ENCODE data around the gene C19orf81. TPM values are rescaled to one million over a fixed set of nuclear protein-coding genes. Genes with fewer than 3 reads are reported as not detected.

The C19orf81 gene
- polyA plus RNA-seq, 1 donor from 2014 or later, result 1.3 TPM

DNA sequence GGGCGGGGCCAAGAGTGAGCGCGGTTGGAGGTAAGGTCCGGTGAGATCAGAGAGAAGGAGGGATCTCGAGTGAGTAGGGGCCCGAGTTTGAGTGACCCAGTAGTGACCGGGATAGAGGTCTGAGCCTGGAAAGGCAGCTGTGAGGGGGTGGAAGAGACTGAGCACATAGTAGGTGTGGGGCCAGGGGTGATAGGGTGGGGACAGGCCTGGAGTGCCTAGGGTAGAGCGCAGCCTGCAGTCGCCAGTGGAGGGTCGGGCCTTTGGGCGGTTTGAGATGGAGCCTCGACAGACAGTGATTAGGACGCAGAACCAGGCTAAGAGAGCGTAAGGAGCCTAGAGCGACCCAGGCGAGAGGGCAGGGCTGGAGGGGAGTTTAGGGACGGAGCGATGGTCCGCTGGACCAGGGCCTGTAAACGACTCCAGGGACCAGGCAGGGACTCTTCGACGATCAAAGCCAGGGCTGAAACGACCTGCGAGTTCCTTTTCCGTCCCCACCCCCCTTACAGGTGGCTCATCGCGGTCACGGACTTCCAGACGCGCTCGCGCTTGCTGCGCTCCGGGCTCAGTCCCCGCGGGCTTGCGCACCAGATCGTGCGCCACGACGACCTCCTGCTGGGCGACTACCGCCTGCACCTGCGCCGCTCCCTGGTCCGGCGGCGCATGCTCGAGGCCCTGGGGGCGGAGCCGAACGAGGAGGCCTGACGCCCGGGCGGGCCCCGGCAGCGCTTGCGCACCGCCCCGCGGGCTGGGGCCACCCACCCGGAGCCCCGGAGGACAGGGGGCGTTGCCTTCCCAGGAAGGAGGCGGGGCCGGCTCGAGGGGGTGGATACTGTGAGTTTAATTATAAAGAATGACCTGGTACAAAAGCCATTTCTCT, 9.4 kb downstream of the C19orf81 start:
- H3K27ac Mint-ChIP-seq, result peak overlapping the region in 1 of 3 donors; percentile 72

DNA sequence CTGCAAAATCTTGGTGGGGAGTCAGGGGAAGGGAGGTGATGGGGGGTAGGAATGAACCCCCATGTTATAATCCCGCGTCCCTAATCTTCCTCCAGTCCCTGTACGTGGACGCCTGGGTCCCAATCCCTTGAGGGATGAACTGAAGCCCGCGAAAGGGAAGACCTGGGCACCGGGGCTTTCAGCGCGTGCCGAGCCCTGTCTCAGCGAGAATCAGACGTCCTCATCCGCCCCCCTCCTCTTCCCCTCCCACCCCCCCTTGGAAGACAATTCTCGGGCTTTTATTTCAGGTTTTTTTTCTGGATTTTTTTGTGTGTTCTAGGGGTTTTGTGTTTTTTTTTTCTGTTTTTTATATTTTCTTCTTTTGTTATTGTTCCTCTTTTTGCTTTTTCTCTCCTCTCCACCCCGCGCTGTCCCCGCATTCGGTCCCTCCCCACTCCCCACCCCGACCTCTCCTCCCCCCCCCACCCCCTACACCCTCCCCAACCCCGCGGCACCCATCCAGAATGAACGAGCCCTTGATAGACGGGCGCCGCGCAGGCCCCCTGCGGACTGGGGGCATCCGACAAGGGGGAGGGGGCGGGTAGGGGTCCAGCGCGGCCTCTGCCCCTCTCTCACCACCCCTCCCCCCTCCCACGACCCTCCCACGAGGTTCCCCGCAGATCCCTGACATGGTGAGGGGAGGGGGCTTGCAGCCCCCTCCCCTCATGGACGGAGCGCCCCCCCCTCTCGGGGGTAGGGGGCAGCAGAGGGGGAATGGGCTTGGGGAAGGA, 10.3 kb downstream of the C19orf81 start:
- peaks cover 5 to 24% (median 13%) of the 10 kb centered on the region in 3 donors for H3K9me3 Mint-ChIP-seq
- peaks cover 1% of the 10 kb centered on the region for H3K36me3 Mint-ChIP-seq
- peaks cover 6 to 13% (median 8%) of the 10 kb centered on the region in 3 donors for H3K4me1 Mint-ChIP-seq
- H3K4me3 Mint-ChIP-seq, result peak overlapping the region in 2 of 4 donors; percentile 54 to 77
- peaks cover 25% of the 10 kb centered on the region for H3K27me3 Mint-ChIP-seq
- no peak overlapping the region for H3K27ac Mint-ChIP-seq

More for the DNA sequence above, 9.4 kb downstream of the C19orf81 start:
- Mint-ChIP-seq H3K9me3 (peaks cover 5 to 24% (median 14%) of the 10 kb centered on the region in 3 donors), H3K27me3 (peaks cover 25% of the 10 kb centered on the region), H3K36me3 (peaks cover 1% of the 10 kb centered on the region), H3K4me1 (peaks cover 6 to 13% (median 8%) of the 10 kb centered on the region in 3 donors), H3K4me3 (peak overlapping the region; percentile 28 to 81 (median 74))

DNA sequence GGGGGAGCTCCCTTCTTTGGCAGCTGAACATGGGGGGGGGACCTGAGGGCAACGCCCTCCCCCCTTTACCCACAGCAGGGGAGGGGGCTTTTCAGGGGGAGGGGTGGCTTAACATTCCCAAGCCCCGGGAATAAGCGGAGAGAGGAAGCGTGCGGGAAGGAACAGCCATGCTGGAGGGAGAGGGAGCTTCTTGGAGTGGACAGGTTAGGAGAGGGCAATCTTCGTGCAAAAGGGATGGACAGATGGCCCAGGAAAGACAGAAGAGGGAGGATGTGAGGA, 10.8 kb downstream of the C19orf81 start:
- Mint-ChIP-seq H3K4me3 (peak overlapping the region in 2 of 4 donors; percentile 59 to 60), H3K9me3 (peaks cover 5 to 20% (median 8%) of the 10 kb centered on the region in 3 donors), H3K4me1 (peaks cover 6 to 13% (median 8%) of the 10 kb centered on the region in 3 donors), H3K36me3 (peaks cover 1% of the 10 kb centered on the region), H3K27me3 (peaks cover 25% of the 10 kb centered on the region), H3K27ac (peak overlapping the region in 2 of 3 donors; percentile 76 to 87)

DNA sequence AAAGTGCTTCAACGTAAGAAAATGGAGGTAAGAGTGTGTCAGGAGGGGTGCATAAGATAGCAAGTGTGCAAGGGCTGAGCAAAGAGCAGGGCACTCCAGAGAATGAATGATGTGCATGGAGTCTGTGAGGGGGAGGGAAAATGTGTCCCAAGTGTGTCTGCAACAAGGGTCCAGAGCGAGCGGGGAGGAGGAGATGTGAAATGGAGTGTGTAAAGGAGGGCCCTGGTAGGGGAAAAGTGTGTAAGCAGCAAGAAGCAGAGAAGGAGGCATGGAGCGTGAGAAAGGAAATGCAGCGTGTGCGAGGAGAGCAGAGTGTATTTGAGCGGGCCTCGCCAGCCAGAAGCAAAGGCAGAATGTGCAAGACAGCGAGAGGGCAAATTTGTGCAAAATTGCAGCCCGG, 11.8 kb downstream of the C19orf81 start:
- Mint-ChIP-seq H3K9me3 (peaks cover 5 to 13% (median 8%) of the 10 kb centered on the region in 3 donors), H3K4me1 (peaks cover 6 to 13% (median 8%) of the 10 kb centered on the region in 3 donors), H3K27me3 (peaks cover 24% of the 10 kb centered on the region), H3K27ac (no peak overlapping the region), H3K36me3 (peaks cover 1% of the 10 kb centered on the region), H3K4me3 (peak overlapping the region in 1 of 4 donors; percentile 28)

DNA sequence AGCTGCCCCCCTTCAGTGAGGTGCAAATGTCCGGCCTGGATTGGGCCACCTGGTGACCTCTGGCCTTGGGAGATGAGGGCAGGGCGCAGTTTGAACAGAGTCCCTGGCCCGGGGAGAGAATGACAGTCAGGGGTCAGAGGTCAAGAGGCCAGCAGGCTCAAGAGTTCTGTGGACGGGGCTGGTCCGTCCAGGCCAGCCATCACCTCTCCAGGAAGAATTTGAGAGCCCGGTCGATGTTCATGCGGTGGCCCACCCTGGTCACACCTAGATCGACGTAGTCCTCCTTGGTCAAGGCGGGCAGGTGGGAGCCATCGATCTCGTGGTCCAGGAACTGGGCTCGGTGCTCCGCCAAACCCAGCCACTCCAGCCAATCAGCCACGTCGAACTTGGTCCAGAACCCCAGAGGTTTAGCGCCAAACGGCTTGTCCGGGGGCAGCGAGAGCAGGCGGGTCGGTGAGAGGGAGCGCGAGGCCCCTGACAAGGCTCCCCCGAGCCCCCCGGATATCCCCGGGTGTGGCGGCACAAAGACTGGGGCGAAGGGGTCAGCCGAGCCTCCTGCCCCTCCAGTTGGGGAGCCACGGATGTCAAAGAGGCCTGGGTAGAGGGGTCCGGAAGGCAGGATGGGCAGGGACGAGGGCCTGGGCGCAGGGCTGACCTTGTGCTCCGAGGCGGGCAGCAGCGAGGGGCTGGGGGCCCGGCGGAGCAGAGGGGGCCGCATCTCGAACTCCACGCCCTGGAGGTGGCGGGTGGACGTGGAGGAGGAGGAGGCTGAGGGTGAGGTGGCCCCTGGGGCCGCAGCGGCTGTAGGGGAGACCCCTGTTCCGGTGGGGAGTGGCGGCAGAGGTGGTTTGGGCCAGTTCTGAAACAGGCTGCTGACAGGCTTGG, 12.8 kb downstream of the C19orf81 start:
- Mint-ChIP-seq H3K4me1 (peaks cover 6 to 13% (median 8%) of the 10 kb centered on the region in 3 donors), H3K27ac (no peak overlapping the region), H3K27me3 (peaks cover 16% of the 10 kb centered on the region), H3K36me3 (peaks cover 1% of the 10 kb centered on the region), H3K9me3 (peaks cover 5 to 13% (median 8%) of the 10 kb centered on the region in 3 donors), H3K4me3 (no peak overlapping the region)

DNA sequence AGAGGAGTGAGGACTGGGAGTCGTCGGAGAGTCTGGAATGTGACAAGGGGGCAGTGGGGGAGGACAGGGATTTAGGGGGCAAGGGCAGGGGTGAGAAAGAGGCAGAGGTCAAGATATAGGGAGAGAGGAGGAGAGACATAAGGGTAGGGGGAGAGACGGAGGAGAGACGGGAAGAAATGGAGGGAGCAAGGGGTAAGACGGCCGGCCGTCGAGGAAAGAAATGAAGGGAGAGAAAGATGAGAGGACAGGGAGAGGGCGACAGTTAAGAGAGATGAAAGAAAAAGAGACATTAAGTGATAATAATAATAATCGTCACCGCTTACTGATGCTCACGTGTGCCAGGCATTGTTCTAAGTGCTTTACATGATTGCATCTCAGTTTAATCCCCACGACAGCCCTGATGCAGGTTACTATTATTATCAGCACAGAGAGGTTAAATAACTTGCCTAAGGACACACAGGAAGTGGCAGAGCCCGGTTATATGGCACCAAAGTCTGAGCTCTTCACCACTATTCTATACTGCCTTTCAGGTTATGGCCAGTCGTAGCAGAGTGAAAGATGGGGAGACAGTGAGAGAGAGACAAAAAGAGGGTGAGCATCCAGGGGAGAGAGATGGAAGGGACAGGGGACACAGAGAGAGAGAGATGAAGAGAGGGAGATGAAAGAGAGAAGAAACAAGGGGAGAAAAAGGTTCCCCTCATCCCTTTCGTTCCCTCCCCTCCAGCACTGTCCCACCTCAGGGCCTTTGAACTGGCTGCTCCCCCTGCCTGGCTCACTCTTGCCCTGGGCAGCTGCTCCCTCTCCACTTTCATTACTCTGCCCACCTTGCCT, 13.6 kb downstream of the C19orf81 start:
- H3K9me3 Mint-ChIP-seq, result peaks cover 0 to 9% (median under 1%) of the 10 kb centered on the region in 3 donors

DNA sequence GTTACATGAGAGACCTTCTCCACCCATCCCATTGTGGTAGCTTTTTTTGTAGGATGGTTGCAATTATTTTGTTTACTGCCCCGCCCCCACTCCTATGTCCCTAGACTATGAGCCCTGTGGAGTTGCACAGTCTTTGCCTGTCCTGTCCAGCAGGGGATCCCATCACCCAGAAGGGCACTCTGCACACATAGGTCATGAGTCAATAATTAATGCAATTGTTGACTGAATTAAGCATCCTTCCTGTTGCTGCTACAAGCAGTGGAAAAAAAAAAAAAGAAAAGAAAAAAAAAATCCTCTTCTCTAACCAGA, 14.2 kb downstream of the C19orf81 start:
- Mint-ChIP-seq H3K9me3 (peaks cover 0 to 4% (median 0%) of the 10 kb centered on the region in 3 donors), H3K4me3 (no peak overlapping the region), H3K27me3 (peaks cover 8% of the 10 kb centered on the region), H3K4me1 (peaks cover 0 to 3% (median 0%) of the 10 kb centered on the region in 3 donors), H3K36me3 (peaks cover 1% of the 10 kb centered on the region), H3K27ac (peak overlapping the region in 1 of 3 donors; percentile 16)

More for the DNA sequence above, 13.6 kb downstream of the C19orf81 start:
- Mint-ChIP-seq H3K27ac (peak overlapping the region in 1 of 3 donors; percentile 16), H3K4me1 (peaks cover 0 to 7% (median 2%) of the 10 kb centered on the region in 3 donors), H3K27me3 (peaks cover 8% of the 10 kb centered on the region), H3K36me3 (peaks cover 1% of the 10 kb centered on the region), H3K4me3 (peak overlapping the region in 1 of 4 donors; percentile 73)

DNA sequence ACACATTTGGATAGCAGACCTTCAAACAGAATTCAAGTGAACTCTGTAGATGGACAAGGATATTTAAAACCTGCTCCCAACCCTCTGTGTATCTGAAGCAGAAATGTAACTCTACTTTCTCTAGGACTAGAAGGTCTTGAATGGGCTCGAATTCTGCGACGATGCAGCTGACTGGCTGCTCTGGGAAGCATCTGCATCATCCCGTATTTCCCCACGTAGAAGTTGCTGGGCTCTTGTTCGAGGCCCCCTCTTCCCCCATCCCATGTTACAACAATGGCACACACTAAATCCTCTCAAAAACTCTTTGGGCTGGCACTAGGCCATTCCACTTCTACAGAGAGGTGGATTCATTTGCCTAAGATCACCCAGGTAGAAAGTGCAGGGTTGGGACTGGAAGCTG, 15.0 kb downstream of the C19orf81 start:
- H3K27ac Mint-ChIP-seq, result no peak overlapping the region
- H3K9me3 Mint-ChIP-seq, result peaks cover 0 to 2% (median 0%) of the 10 kb centered on the region in 3 donors

DNA sequence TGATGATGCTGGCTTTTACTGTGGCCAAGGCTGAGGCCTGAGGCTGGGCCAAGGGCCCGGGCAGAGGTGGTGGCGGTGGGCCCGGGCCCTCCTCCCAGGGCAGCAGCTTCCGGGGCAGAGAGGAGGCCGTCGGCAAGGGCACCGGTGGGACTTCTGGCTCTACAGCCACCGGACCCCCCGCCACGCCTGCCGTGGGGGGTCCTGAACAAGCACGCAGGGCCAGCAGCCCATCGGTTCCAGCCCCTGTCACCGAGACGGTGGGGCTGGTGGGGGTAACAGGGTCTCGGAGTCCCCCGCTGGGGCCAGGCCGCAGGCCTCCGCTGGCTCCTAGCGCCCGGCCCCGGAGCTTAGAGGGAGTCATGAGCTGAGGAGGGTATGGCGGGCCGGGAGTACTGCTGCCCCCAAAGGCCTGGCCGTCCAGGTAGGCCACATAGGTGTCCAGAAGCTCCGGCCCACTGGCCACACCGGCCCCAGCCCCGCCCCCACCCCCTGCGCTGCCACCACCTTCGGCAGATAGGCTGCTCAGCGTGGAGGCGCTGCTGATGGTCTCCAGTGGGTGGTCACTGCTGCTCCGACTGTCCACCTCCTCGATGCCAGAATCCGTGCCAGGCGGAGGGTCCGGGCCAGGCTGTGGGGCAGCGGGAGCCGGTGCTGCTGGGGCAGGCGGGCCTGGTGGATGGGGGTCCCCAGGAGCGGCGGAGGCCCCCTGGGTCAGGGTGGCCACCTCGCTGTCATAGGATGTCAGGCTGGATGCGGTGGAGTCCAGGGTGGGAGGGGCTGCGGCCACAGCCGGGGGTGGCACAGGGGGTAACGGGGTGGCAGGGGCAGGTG, 17.3 kb downstream of the C19orf81 start:
- Mint-ChIP-seq H3K4me3 (no peak overlapping the region), H3K36me3 (peaks cover 6% of the 10 kb centered on the region), H3K27ac (peak overlapping the region in 1 of 3 donors; percentile 81), H3K4me1 (no peaks in the 10 kb centered on the region), H3K27me3 (peaks cover 25% of the 10 kb centered on the region), H3K9me3 (no peaks in the 10 kb centered on the region)

More for the DNA sequence above, 15.0 kb downstream of the C19orf81 start:
- H3K36me3 Mint-ChIP-seq, result peaks cover 1% of the 10 kb centered on the region
- no peak overlapping the region for H3K4me3 Mint-ChIP-seq
- peaks cover 0 to 1% (median 0%) of the 10 kb centered on the region in 3 donors for H3K4me1 Mint-ChIP-seq
- peaks cover 8% of the 10 kb centered on the region for H3K27me3 Mint-ChIP-seq

DNA sequence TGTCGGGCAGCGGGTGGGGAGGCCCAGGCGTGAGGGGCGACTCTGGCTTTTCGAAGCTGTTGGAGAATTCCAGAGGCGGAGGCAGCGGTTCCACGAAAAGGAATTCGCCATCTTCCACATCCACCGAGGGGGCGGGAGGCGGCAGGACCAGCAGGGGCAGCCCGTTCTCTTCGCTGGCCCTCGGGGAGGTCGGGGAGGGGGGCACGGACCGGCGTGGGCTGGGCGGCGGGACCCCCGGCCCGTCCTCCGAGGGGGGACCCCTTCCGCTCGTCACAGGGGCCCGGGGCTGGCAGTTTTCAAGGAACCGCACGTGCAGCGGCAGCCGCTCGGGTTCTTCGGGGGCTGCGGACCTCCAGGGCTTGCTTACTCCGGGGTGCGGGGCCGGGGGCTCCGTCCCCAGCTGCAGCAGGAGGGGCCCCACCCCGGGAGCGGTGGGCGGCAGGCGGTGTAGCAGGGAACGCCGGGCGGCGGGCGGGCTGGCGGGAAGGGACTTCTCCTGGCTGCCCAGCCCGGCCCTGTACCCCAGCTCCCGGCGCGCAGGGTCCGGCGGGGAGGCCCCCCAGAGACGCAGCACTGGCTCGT, 18.0 kb downstream of the C19orf81 start:
- no peak overlapping the region for H3K4me3 Mint-ChIP-seq
- H3K36me3 Mint-ChIP-seq, result peaks cover 6% of the 10 kb centered on the region
- peaks cover 24% of the 10 kb centered on the region for H3K27me3 Mint-ChIP-seq
- no peaks in the 10 kb centered on the region for H3K9me3 Mint-ChIP-seq
- no peaks in the 10 kb centered on the region for H3K4me1 Mint-ChIP-seq
- H3K27ac Mint-ChIP-seq, result no peak overlapping the region

DNA sequence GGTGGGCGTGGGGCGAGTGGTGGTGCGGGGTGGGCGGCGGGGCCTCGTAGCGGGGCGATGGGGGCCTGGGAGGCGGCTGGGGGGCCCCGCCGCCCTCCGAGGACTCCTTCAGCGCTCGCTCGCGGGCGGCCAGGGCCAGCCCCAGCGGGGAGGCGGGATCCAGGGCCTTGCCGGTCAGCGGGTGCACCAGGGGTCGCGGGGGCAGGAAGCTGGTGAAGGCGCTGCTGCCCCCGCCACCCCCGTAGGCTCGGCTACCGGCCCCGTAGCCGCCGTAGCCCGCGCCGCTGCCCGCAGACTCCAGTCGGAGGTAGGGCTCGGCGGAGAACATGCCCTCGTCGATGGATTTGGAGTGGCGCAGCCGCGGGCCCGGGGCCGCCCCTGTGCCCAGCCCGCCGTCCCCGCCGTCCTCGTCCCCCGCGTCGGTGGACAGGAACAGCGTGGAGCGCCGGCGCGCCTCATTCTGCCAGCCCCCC, 18.6 kb downstream of the C19orf81 start:
- no peak overlapping the region for H3K27ac Mint-ChIP-seq
- no peaks in the 10 kb centered on the region for H3K4me1 Mint-ChIP-seq
- H3K4me3 Mint-ChIP-seq, result no peak overlapping the region
- H3K36me3 Mint-ChIP-seq, result peaks cover 6% of the 10 kb centered on the region
- no peaks in the 10 kb centered on the region for H3K9me3 Mint-ChIP-seq
- H3K27me3 Mint-ChIP-seq, result peaks cover 26% of the 10 kb centered on the region

DNA sequence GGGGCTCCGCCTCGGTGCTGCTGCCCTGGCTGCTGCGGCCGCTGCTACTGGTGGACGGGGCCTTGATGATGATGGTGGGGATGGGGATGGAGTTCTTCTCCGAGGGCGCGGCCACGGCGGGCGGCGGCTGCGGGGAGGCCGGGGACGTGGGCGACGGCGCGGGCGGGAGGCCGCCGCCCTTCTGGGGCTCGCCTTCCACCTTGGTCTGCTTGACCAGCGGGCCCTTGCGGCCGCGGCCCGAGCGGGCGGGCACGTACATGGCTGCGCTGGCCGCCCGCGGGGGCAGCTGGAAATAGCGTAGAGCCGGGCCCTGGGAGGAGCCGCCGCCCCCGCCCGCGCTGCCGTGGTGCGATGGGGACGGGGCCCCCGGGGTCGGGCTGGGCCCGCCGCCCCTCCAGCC, 19.2 kb downstream of the C19orf81 start:
- H3K27ac Mint-ChIP-seq, result no peak overlapping the region
- no peak overlapping the region for H3K4me3 Mint-ChIP-seq
- no peaks in the 10 kb centered on the region for H3K9me3 Mint-ChIP-seq
- peaks cover 29% of the 10 kb centered on the region for H3K27me3 Mint-ChIP-seq
- no peaks in the 10 kb centered on the region for H3K4me1 Mint-ChIP-seq
- peaks cover 5% of the 10 kb centered on the region for H3K36me3 Mint-ChIP-seq

DNA sequence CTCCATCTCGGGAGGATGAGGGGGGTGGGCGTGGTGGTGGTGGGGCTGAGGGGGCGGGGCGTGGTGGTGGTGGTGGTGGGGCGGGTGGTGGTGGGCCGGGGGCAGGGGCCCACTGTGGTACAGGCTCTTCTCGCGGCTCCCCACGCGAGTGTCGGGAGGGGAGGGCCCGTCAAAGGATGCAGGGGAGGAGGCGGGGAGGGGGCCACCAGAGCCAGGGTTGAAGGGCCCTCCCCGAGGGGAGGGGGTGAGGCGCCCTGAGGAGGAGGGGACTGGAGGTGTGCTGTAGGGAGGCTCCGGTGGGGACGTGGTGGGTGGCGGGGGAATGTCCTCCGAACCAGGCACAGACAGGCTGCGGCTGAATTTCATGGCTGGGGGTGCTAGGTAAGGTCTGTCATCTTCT, 19.6 kb downstream of the C19orf81 start:
- H3K4me3 Mint-ChIP-seq, result peak overlapping the region in 1 of 4 donors; percentile 72
- H3K27me3 Mint-ChIP-seq, result peaks cover 30% of the 10 kb centered on the region
- H3K27ac Mint-ChIP-seq, result no peak overlapping the region

More for the DNA sequence above, 19.6 kb downstream of the C19orf81 start:
- peaks cover 4% of the 10 kb centered on the region for H3K36me3 Mint-ChIP-seq
- no peaks in the 10 kb centered on the region for H3K4me1 Mint-ChIP-seq
- H3K9me3 Mint-ChIP-seq, result no peaks in the 10 kb centered on the region

All from IgD-negative memory B cell (primary cell).